HG03442 (cell line): ENCODE results near the gene TP53BP1.
"Not testable (repeated sequence)": the region's sequence is repeated elsewhere in the genome, so short reads cannot be mapped to it uniquely, and the experiment has no call there.

Experiments
- ATAC-seq: cut with Tn5 transposase; IDR thresholded peaks from one replicate; pipeline ENCODE4 v1.9.1; 2021; ENCODE audit warnings: mild to moderate bottlenecking, moderate library complexity; ENCODE audit not compliant: unreplicated experiment

Gene TP53BP1

DNA sequence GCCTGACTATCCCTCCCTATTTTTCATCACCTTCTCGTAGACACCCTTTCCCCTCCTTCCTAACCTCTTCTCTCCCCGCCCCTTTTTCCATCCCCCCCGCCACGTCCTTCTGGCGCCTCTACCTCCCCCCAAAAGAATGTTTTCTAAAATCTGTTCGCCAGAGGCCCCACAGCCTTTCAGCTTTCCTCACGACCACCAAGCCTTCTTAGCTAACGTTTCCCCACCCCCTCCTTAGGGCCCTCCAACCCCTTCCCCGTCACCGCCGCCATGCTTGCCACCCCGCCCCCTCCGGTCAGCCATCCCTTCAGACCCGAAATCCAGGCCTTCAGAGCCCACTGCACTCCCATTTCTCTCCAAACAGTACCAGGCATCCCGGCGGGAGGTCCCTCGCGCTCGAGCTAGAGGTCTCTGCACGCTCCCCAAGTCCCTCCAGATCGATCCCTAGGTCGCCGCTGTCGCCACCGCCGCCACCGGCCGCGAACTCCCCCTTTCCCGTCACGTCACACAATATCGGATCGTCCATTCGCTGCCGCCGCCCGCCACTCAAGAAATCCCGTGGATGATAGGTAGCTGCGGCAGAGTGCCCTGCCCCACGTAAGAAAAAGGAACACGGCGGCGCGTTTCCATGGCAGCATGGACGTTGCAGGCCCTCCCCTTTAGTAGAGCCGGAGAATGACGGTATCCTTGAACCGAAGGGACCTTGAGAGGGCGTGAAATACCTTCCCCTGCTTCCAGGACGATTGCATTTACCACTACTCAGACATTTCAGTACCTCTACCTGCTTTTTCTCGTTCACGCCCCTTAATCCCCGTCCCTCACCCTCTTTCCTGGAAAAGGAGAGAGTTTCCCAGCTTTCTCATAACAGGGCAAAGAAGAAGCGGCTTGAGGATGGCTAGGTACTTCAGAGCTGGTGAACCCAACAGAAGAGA, at the start of gene TP53BP1:
TSS of gene TP53BP1 (minus strand) at position 484 of the 929 bp plus-strand sequence. CDS start at position 371, 113 bp downstream.
- ATAC-seq, result peak; percentile 97

DNA sequence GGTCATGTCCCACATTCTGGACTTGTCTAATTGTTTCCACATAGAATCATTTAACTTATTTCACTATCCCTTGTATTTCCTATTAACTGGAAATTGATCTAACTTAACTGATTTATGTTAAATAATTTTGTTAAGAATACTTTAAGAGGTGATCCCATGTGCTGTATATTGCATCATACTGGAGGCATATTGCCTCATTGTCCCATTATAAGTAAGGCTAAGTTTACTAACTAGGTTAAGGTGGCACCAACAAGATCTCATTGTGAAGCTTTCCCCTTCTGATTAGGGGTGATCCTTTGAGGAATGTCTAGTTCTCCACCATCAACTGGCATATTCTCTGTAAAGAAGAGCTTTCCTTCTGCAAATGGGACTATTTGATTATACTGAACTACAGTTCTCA, 48.8 kb upstream of the TP53BP1 start:
- no peak for ATAC-seq

DNA sequence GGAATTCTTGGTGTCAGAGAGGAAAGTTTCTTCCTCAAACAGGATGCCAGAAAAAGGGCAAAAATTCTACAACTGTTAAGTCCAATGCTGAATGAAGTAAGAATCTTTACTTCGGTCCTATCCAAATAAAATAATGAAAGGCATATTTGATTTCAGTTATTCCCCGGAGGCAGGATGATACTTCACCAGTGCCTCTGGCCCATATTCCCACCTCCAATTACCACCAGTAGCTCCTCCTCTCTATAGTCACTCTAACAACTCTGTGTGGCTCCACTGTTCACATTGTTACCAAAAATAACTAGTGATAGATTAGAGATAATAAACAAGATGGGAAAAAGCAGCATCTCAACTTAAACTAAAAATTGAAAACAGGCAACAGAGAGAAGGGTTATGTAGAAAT, 45.1 kb upstream of the TP53BP1 start:
- ATAC-seq, result no peak

DNA sequence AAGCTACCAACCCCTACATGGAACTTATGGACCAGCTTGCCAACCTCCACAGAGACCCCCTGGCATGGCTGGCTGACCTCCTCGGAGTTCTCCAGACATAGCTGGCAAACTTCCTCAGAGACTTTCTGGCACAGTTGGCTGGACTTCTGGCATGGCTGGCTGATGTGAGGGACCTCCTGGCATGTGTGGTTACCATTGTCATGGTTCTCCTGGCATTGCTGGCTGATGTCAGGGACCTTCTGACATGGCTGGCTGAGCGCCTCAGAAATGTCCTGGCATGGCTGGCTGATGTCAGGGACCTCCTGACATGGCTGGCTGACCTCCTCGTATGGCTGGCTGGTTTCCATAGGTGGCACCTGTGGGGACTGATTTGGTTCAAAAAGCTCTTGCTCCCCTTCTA, 41.9 kb upstream of the TP53BP1 start:
- ATAC-seq, result no peak

DNA sequence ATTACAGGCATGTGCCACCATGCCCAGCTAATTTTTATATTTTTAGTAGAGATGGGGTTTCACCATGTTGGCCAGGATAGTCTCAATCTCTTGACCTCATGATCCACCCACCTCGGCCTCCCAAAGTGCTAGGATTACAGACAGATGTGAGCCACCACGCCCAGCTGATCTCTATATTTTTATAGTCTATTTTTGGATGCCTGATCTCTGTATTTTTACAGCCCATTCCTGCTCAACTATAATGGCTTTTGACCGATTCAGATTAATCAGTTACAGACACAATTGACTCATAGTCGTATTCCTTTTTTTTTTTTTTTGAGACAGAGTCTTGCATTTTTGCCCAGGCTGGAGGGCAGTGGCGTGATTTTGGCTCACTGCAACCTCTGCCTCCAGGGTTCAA, 39.9 kb upstream of the TP53BP1 start:
- ATAC-seq, result not testable (repeated sequence)

DNA sequence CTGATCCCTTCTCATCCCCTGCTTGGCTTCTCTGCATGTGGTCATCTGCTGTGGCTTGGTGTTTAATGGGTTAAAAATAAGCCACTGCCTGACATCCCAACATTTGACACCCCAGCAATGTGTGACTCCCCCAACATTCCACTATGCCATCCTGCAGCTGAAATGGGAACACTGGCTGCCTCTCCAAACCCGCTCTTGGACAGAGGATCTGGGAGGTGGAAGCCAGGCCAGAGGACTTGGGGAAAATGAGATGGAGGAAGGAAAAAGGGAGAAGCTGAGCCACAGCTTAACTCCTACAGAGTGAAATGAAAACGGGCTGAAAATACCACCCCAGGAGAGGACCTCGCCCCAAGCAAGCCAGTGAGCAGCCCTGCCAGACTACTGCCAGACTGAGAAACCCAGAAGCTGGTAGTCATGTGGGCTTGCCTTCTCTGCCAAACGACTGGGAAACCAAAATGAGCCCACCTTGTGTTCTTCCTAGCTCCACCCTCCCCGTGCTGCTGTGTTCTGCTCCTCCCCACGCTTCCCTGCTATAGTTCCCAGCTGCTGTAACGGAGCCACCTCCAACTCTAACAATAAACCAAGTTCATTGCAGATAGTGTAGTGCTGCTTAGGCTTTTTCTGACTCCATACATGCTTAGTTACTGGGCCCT, 38.2 kb upstream of the TP53BP1 start:
- ATAC-seq, result no peak

DNA sequence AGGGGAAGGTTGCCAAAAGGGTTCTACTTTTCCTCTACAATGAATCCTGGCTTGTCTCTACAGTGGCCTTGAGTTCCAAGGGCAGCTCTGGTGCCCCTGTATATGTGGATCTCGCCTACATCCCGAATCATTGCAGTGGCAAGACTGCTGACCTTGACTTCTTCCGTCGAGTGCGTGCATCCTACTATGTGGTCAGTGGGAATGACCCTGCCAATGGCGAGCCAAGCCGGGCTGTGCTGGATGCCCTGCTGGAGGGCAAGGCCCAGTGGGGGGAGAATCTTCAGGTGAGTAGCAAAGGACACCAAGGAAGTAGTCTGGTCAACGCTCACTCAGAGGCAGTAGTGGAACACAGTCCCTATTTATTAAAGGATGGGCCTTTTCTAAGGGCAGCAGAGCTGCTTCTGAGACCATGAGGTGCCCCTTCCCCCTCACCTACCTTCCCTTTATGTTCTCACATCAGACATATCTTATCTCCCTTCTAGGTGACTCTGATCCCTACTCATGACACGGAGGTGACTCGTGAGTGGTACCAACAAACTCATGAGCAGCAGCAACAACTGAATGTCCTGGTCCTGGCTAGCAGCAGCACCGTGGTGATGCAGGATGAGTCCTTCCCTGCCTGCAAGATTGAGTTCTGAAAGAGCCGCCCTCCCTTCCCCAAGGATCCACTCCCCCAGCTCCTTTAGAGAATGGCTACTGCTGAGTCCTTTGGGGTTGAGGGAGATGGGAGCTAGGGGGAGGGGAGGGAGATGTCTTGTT, 36.8 kb upstream of the TP53BP1 start:
- ATAC-seq, result no peak

- ATAC-seq, result no peak
These were observed 36.2 kb upstream of the TP53BP1 start for GRCh38 chr15:43529141-43529540.

DNA sequence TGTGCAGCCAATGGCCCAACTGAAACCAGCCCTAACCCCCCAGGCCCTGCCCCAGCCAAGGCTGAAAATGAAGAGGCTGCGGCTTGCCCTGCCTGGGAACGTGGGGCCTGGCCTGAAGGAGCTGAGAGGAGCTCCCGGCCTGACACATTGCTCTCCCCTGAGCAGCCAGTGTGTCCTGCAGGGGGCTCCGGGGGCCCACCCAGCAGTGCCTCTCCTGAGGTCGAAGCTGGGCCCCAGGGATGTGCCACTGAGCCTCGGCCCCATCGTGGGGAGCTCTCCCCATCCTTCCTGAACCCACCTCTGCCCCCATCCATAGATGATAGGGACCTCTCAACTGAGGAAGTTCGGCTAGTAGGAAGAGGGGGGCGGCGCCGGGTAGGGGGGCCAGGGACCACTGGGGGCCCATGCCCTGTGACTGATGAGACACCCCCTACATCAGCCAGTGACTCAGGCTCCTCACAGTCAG, 35.6 kb upstream of the TP53BP1 start:
- ATAC-seq, result no peak

GRCh38 chr15:43527802-43528541, 35.0 kb upstream of the TP53BP1 start:
- no peak for ATAC-seq

GRCh38 chr15:43527016-43527801, 34.3 kb upstream of the TP53BP1 start:
- ATAC-seq, result no peak

- no peak for ATAC-seq
These were observed 33.4 kb upstream of the TP53BP1 start for GRCh38 chr15:43526261-43526930.

GRCh38 chr15:43525131-43525530, 32.2 kb upstream of the TP53BP1 start:
- no peak for ATAC-seq

DNA sequence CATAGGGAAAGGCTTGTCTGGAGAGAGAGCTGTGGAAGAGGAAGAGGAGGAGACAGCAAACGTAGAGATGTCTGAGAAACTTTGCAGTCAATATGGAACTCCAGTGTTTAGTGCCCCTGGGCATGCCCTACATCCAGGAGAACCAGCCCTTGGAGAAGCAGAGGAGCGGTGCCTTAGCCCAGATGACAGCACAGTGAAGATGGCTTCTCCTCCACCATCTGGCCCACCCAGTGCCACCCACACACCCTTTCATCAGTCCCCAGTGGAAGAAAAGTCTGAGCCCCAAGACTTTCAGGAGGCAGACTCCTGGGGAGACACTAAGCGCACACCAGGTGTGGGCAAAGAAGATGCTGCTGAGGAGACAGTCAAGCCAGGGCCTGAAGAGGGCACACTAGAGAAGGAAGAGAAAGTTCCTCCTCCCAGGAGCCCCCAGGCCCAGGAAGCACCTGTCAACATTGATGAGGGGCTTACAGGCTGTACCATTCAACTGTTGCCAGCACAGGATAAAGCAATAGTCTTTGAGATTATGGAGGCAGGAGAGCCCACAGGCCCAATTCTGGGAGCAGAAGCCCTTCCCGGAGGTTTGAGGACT, 31.4 kb upstream of the TP53BP1 start:
- no peak for ATAC-seq

DNA sequence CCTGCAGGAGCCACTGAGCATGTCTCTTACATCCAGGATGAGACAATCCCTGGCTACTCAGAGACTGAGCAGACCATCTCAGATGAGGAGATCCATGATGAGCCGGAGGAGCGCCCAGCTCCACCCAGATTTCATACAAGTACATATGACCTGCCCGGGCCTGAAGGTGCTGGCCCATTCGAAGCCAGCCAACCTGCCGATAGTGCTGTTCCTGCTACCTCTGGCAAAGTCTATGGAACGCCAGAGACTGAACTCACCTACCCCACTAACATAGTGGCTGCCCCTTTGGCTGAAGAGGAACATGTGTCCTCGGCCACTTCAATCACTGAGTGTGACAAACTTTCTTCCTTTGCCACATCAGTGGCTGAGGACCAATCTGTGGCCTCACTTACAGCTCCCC, 30.7 kb upstream of the TP53BP1 start:
- ATAC-seq, result no peak

DNA sequence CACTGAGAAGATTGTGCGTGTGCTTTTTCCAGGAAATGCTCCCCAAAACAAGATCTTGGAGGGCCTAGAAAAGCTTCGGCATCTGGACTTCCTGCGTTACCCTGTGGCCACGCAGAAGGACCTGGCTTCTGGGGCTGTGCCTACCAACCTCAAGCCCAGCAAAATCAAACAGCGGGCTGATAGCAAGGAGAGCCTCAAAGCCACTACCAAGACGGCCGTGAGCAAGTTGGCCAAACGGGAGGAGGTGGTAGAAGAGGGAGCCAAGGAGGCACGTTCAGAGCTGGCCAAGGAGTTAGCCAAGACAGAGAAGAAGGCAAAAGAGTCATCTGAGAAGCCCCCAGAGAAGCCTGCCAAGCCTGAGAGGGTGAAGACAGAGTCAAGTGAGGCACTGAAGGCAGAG, 29.3 kb upstream of the TP53BP1 start:
- ATAC-seq, result no peak

- no peak for ATAC-seq
These were observed 28.5 kb upstream of the TP53BP1 start for GRCh38 chr15:43521419-43521818.

GRCh38 chr15:43520138-43520537, 27.2 kb upstream of the TP53BP1 start:
- no peak for ATAC-seq

DNA sequence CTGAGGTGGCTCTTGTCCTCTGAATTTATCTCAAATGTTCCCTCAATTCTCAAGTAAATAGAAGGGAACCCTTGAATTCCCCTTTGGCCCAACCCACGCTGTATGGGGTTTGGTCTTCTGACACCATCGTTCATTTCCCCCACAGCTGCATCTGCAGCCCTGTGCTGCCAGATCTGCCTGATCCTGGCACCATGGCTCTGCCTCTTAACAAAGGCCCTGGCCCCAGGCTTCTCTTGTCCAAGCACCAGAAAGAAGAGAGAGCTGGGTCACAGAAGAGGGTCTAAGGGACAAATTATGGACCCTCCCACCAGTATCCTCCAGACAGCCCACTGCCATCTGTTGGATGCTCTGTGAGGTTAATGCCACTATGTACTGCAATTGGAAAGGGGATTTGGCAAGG, 26.2 kb upstream of the TP53BP1 start:
- ATAC-seq, result no peak
